Prostate gland (tissue), 2 donors: Measurements from ENCODE around the gene IQGAP3. TPM values are rescaled to one million over a fixed set of nuclear protein-coding genes. Genes with fewer than 3 reads are reported as not detected.

ENCODE experiments used
- DNase-seq: peaks from one replicate; pipeline ENCODE4 v3.0.0-alpha.2; 2019; ENCODE audit warnings: low spot score
- H3K27ac ChIP-seq, 2 donors: fragments of 200-600 bp; sonication (generic); 2 replicates each; pipeline ENCODE4 v1.5.1; 2017 to 2019
- H3K27me3 ChIP-seq: fragments of 200-600 bp; sonication (generic); replicated peaks from 2 replicates; pipeline ENCODE4 v1.5.1; 2019; ENCODE audit not compliant: insufficient read depth
- H3K36me3 ChIP-seq, 2 donors: fragments of 200-600 bp; sonication (generic); 1 replicate in 1 of 2; 2 replicates in 1 of 2; pipeline versions ENCODE4 v1.5.1 to v1.8.1; 2017 to 2019
- H3K4me1 ChIP-seq: fragments of 200-600 bp; sonication (generic); replicated peaks from 2 replicates; pipeline ENCODE4 v1.5.1; 2019
- H3K4me3 ChIP-seq, 2 donors: fragments of 200-600 bp; sonication (generic); 2 replicates each; pipeline ENCODE4 v1.5.1; 2017 to 2019
- H3K9me3 ChIP-seq: fragments of 200-600 bp; sonication (generic); 2 replicates; pipeline ENCODE4 v1.5.1; 2017
- POLR2A ChIP-seq: fragments of 450-650 bp; IDR thresholded peaks from one replicate; pipeline ENCODE4 v1.6.1; 2016; ENCODE audit warnings: antibody characterized with exemption, mild to moderate bottlenecking
- POLR2AphosphoS5 ChIP-seq: sonication (generic); formaldehyde crosslinking; IDR thresholded peaks from one replicate; pipeline ENCODE4 v1.6.1; 2017; ENCODE audit warnings: antibody characterized with exemption
- WGBS: methylation state at CpG from one replicate; pipeline ENCODE4 v1.1.5; 2018; 5-methylcytosine and 5-hydroxymethylcytosine counted together
- intact Hi-C: fragments of 100-400 bp; cut with DNase I; formaldehyde crosslinking; loops from one replicate; pipeline ENCODE4 v1.14.2; 2022
- total RNA-seq, 2 donors: library from RNA; depleted of rRNA; stranded (reverse); fragments of >200 nt; gene quantifications; one replicate each; pipeline ENCODE4 v1.1.0, GENCODE V29; 2016
- TF ChIP-seq, protein P1 (sequence below), 4 experiments: fragments of 200-600 bp in 2 of 4; fragments of 450-650 bp in 2 of 4; sonication (generic) in 2 of 4; IDR thresholded peaks; 1 replicate in 3 of 4; 2 replicates in 1 of 4; pipeline ENCODE4 v1.5.1; 2016 to 2019; ENCODE audit warnings: antibody characterized with exemption in 4 of 4, mild to moderate bottlenecking in 2 of 4, moderate library complexity in 2 of 4

Gene IQGAP3
- total RNA-seq, 2 donors from 2014 or later, result 1.5 to 3.0 TPM

DNA sequence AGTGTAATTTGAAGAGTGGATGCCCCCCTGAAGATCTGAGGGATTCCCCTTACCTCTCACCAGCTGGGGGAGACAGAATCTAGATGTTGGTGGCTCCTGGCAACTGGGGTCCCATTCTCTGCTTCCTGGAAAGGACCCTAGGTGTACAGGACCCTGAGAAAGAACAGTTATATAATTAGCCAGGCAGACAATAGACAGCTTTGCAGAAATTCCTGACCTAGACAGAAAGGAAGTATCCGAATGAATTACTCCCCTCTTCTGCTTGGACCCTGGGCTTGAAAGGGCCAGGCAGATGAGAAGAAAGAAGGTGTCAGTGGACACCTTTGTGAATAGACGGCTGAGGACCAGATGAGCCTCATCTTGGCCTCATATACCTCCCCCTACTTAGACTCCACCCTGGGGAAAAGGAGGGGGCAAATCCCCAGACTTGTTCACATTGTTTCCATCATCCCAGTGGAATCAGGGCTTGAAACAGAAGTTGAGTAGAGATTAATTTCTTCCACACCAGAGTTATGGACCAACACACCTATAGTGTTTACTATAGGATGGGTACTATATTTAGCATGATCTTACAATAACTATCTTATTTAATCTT lies 1.8 kb upstream of the IQGAP3 start:
- TF ChIP-seq POLR2A, result no peak
- TF ChIP-seq, protein P1, sequence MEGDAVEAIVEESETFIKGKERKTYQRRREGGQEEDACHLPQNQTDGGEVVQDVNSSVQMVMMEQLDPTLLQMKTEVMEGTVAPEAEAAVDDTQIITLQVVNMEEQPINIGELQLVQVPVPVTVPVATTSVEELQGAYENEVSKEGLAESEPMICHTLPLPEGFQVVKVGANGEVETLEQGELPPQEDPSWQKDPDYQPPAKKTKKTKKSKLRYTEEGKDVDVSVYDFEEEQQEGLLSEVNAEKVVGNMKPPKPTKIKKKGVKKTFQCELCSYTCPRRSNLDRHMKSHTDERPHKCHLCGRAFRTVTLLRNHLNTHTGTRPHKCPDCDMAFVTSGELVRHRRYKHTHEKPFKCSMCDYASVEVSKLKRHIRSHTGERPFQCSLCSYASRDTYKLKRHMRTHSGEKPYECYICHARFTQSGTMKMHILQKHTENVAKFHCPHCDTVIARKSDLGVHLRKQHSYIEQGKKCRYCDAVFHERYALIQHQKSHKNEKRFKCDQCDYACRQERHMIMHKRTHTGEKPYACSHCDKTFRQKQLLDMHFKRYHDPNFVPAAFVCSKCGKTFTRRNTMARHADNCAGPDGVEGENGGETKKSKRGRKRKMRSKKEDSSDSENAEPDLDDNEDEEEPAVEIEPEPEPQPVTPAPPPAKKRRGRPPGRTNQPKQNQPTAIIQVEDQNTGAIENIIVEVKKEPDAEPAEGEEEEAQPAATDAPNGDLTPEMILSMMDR (IDR thresholded peaks at IDR 0.05), result no peak
- TF ChIP-seq POLR2AphosphoS5, result no peak
- intact Hi-C loops, result loop anchor here (5.0 kb wide), 1 partner anchor 62 kb away; no protein-coding TSS in a partner anchor
- H3K9me3 ChIP-seq, result no peaks in the 10 kb centered on the region
- DNase-seq, result no peak
- no peaks in the 10 kb centered on the region for H3K4me1 ChIP-seq
- no peaks in the 10 kb centered on the region for H3K27me3 ChIP-seq
- no peaks in the 10 kb centered on the region for H3K36me3 ChIP-seq
- H3K4me3 ChIP-seq, result no peak overlapping the region
- H3K27ac ChIP-seq, result no peak overlapping the region
- 33% methylated on average over 2 of the region's 2 CpGs for WGBS

DNA sequence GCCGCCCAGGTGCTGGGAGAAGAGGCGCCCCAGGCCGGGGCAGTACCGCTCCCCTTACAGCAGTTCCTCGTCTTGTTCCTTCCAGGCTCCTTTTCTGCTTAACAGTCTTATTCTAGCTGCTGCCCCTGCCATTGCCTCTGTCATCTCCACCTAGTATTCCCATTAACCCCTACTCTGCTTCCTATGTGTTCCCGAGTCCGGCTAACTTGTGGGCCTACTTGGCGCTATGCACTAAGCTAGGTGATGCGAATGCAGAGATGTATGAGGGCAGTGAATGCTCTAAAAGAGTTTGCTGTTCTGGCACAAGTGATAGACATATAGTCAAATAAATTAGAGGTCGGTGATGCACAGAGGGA lies 276 bp upstream of the IQGAP3 start:
- WGBS, result 36% methylated on average over 10 of the region's 10 CpGs
- DNase-seq, result no peak
- peak overlapping the region in 1 of 2 donors; percentile 25 for H3K4me3 ChIP-seq
- no peak overlapping the region for H3K27ac ChIP-seq
- intact Hi-C loops, result loop anchor here (5.0 kb wide), 1 partner anchor 60 kb away; no protein-coding TSS in a partner anchor
- H3K9me3 ChIP-seq, result no peaks in the 10 kb centered on the region
- H3K36me3 ChIP-seq, result no peaks in the 10 kb centered on the region
- no peak for TF ChIP-seq POLR2A
- no peak for TF ChIP-seq POLR2AphosphoS5
- TF ChIP-seq, protein P1 (IDR thresholded peaks at IDR 0.05), result no peak
- H3K4me1 ChIP-seq, result no peaks in the 10 kb centered on the region
- H3K27me3 ChIP-seq, result no peaks in the 10 kb centered on the region

DNA sequence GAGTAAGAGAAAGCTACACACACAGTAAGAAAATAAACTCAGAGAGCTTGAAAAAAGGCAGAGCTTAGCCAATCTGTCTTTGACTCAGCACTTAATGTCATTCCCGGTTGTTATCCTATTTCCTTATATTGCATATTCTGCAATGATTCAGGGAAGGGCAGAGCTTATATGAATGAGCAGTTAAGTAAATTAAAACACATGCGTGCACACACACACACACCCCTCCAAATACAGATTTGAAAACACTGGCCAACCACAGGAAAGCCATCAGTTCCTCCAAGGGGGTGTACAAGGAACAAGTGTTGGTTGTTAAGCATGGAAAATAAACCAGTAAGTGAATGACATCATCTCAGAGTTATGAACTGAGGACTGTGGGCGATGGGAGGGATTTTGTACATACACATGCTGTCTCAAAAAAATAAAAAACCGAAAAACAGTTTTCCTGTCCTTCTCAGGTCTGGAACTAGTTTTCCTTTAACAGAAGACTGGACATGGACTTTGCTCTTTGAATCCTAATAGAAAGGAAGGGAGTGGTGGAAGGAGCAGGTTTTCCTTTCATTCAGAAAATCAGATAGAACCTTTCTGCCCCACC lies 1.0 kb downstream of the IQGAP3 start:
- intact Hi-C loops, result loop anchor here (5.0 kb wide), 1 partner anchor 59 kb away; no protein-coding TSS in a partner anchor
- 24% methylated on average over 4 of the region's 4 CpGs for WGBS
- TF ChIP-seq POLR2AphosphoS5 (no peak), POLR2A (no peak)
- TF ChIP-seq, protein P1 (IDR thresholded peaks at IDR 0.05), result no peak
- Histone ChIP-seq H3K27me3 (no peaks in the 10 kb centered on the region), H3K9me3 (no peaks in the 10 kb centered on the region), H3K4me1 (no peaks in the 10 kb centered on the region), H3K36me3 (no peaks in the 10 kb centered on the region), H3K4me3 (no peak overlapping the region), H3K27ac (no peak overlapping the region)
- DNase-seq, result no peak

DNA sequence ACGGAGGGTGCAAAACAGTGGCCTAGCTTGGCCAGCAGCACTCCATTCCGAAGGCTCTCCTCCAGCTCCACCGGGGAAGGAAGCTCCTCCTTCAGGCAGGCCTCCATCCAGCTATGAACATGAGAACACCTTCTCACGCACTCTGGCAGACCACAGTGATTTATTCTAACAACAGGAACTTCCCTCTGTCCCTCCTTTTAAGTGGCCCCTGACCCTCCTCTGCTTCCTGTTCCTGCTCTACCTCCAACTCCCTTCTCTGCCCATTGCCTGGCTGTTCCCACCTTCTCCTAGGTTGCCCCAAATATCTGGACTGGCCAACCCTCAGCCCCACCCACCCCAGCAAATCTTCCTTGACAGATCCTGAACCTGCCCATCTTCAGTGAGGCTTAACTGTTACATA lies 5.9 kb downstream of the IQGAP3 start:
- DNase-seq, result no peak
- WGBS, result 92% methylated on average over 4 of the region's 4 CpGs
- TF ChIP-seq, protein P1 (IDR thresholded peaks at IDR 0.05), result no peak
- TF ChIP-seq POLR2AphosphoS5 (no peak), POLR2A (no peak)

DNA sequence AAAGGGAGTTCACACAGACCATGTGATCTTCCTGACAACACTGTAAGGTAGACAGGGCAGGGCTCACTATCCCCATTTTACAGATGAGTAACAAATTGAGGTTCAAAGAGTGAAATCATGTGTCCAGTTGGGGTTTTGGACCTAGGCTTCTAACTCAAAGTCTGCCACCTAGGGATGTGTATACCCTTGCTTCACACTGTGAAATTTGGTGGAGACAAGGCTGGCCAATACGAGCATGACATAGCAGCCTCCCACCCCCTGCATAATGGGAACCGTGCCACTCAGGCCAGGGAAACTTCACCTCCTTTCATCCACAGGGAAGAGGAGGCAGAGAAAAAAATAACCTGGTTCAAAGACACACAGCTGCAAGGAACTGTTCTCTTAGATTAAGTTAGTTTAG lies 6.8 kb downstream of the IQGAP3 start:
- TF ChIP-seq, protein P1 (IDR thresholded peaks at IDR 0.05), result no peak
- intact Hi-C loops, result no loop called here
- no peaks in the 10 kb centered on the region for H3K4me1 ChIP-seq
- no peaks in the 10 kb centered on the region for H3K36me3 ChIP-seq
- no peak overlapping the region for H3K4me3 ChIP-seq
- 80% methylated on average over 2 of the region's 2 CpGs for WGBS
- DNase-seq, result no peak
- no peak overlapping the region for H3K27ac ChIP-seq
- no peaks in the 10 kb centered on the region for H3K27me3 ChIP-seq
- no peaks in the 10 kb centered on the region for H3K9me3 ChIP-seq

More for the DNA sequence above, 5.9 kb downstream of the IQGAP3 start:
- H3K4me1 ChIP-seq, result no peaks in the 10 kb centered on the region
- intact Hi-C loops, result no loop called here
- no peaks in the 10 kb centered on the region for H3K27me3 ChIP-seq
- no peaks in the 10 kb centered on the region for H3K9me3 ChIP-seq
- H3K4me3 ChIP-seq, result no peak overlapping the region
- H3K36me3 ChIP-seq, result no peaks in the 10 kb centered on the region
- no peak overlapping the region for H3K27ac ChIP-seq
